H1 (cell line): ENCODE measurements around the gene ANKFY1.

Source experiments
- ATF2 ChIP-seq: IDR thresholded peaks from 2 replicates; pipeline ENCODE4 v1.6.1; 2012; ENCODE audit warnings: low read length, inconsistent platforms
- CBX8 ChIP-seq: fragments of 300-800, 300-1000 bp; sonication (generic); IDR thresholded peaks from 2 replicates; pipeline ENCODE4 v1.7.1; 2016; ENCODE audit warnings: low read depth, low read length, borderline replicate concordance
- CEBPB ChIP-seq: IDR thresholded peaks from 2 replicates; pipeline ENCODE4 v1.6.1; 2012; ENCODE audit warnings: low read depth, low read length
- CTCF ChIP-seq, 3 experiments: IDR thresholded peaks; 1 replicate in 2 of 3; 2 replicates in 1 of 3; pipeline versions ENCODE4 v1.5.1 to v1.6.1; 2011; ENCODE audit warnings: low read length in 3 of 3, mild to moderate bottlenecking in 3 of 3, inconsistent platforms in 2 of 3, low read depth in 1 of 3, moderate library complexity in 1 of 3; ENCODE audit not compliant: insufficient read depth in 1 of 3; ENCODE audit errors: control extremely low read depth in 1 of 3
- EZH2 ChIP-seq: fragments of 200-600 bp; sonication (generic); IDR thresholded peaks from 2 replicates; pipeline ENCODE4 v1.7.1; 2012; ENCODE audit warnings: low read depth, mild to moderate bottlenecking, moderate library complexity, low read length, inconsistent platforms; ENCODE audit not compliant: severe bottlenecking
- GABPA ChIP-seq: IDR thresholded peaks from 2 replicates; pipeline ENCODE4 v1.6.1; 2011; ENCODE audit warnings: mild to moderate bottlenecking, low read length, moderate library complexity, borderline replicate concordance; ENCODE audit not compliant: insufficient read depth
- POLR2A ChIP-seq, 2 experiments: IDR thresholded peaks; 1 replicate in 1 of 2; 2 replicates in 1 of 2; pipeline ENCODE4 v1.6.1; 2011; ENCODE audit warnings: low read depth in 2 of 2, low read length in 2 of 2, mild to moderate bottlenecking in 2 of 2; ENCODE audit errors: control extremely low read depth in 1 of 2
- POLR2AphosphoS5 ChIP-seq: IDR thresholded peaks from 2 replicates; pipeline ENCODE4 v1.6.1; 2011; ENCODE audit warnings: low read depth, low read length
- RXRA ChIP-seq: IDR thresholded peaks from 2 replicates; pipeline ENCODE4 v1.6.1; 2011; ENCODE audit warnings: low read depth, mild to moderate bottlenecking, low read length, moderate library complexity; ENCODE audit not compliant: insufficient read depth
- SP1 ChIP-seq: IDR thresholded peaks from 2 replicates; pipeline ENCODE4 v1.6.1; 2011; ENCODE audit warnings: low read depth, low read length
- SP2 ChIP-seq: IDR thresholded peaks from 2 replicates; pipeline ENCODE4 v1.6.1; 2012; ENCODE audit warnings: mild to moderate bottlenecking, low read length, inconsistent platforms
- TAF1 ChIP-seq: IDR thresholded peaks from 2 replicates; pipeline ENCODE4 v1.6.1; 2011; ENCODE audit warnings: mild to moderate bottlenecking, low read depth, low read length
- ZNF274 ChIP-seq: IDR thresholded peaks from 2 replicates; pipeline ENCODE4 v1.7.0; 2012; ENCODE audit warnings: low read length, borderline replicate concordance; ENCODE audit errors: extremely low read depth
- TF ChIP-seq, protein P1 (sequence below): IDR thresholded peaks from 2 replicates; pipeline ENCODE4 v1.6.1; 2012; ENCODE audit warnings: inconsistent platforms

DNA sequence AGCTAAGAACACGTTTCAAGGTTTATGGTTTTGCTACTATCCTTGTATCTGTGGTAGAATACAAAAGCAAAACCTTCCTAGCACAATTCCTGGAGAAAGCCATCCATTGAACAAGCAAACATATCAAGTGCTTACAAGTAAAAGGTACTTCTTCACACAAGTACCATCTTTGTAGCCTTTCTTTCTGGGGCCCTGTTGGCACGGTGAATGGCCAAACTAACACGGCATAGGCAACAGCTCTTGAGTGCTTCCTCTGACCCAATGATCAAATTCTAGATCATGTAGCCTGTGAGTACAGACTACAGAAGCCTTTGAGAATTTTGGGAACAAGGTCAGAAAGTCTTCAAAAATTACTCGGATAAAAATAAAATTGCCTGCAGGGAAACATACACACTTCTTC lies 57.9 kb downstream of the ANKFY1 start:
- TF ChIP-seq CTCF (IDR thresholded peaks at IDR 0.05; ENCODE audit: control extremely low read depth in 1 of 3, insufficient read depth in 1 of 3, low read depth in 1 of 3, low read length in 3 of 3), result no peak
- TF ChIP-seq, protein P1, sequence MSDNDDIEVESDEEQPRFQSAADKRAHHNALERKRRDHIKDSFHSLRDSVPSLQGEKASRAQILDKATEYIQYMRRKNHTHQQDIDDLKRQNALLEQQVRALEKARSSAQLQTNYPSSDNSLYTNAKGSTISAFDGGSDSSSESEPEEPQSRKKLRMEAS, result no peak
- TF ChIP-seq GABPA, result no peak
- TF ChIP-seq CEBPB, result no peak
- TF ChIP-seq EZH2, result no peak
- TF ChIP-seq POLR2A (IDR thresholded peaks at IDR 0.05; ENCODE audit: control extremely low read depth in 1 of 2, low read depth in 2 of 2, low read length in 2 of 2), result no peak
- TF ChIP-seq SP1, result no peak
- TF ChIP-seq POLR2AphosphoS5, result no peak
- TF ChIP-seq ATF2, result no peak
- no peak for TF ChIP-seq SP2
- no peak for TF ChIP-seq RXRA
- no peak for TF ChIP-seq CBX8
- TF ChIP-seq ZNF274, result no peak
- TF ChIP-seq TAF1, result no peak
